ENCODE measurements around the gene P2RX6.
A peak's percentile ranks its signal among the peaks of the same experiment; 100 is the strongest.
"Not testable (repeated sequence)": the region's sequence is repeated elsewhere in the genome, so short reads cannot be mapped to it uniquely, and the experiment has no call there.

The P2RX6 gene

GRCh38 chr22:20970939-20971657 lies 43.9 kb upstream of the P2RX6 start:
- peaks cover 32% of the 10 kb centered on the region for H3K4me1 Mint-ChIP-seq
- no peak overlapping the region for H3K4me3 Mint-ChIP-seq
- H3K27me3 Mint-ChIP-seq (ENCODE audit: low read depth, poor library complexity): peaks cover 30% of the 10 kb centered on the region
- H3K36me3 Mint-ChIP-seq (ENCODE audit: low read depth): no peaks in the 10 kb centered on the region
- no peak overlapping the region for H3K27ac Mint-ChIP-seq
- no peaks in the 10 kb centered on the region for H3K9me3 Mint-ChIP-seq
- TF ChIP-seq CTCF (IDR thresholded peaks at IDR 0.05): no peak
- DNase-seq: peak; percentile 53

DNA sequence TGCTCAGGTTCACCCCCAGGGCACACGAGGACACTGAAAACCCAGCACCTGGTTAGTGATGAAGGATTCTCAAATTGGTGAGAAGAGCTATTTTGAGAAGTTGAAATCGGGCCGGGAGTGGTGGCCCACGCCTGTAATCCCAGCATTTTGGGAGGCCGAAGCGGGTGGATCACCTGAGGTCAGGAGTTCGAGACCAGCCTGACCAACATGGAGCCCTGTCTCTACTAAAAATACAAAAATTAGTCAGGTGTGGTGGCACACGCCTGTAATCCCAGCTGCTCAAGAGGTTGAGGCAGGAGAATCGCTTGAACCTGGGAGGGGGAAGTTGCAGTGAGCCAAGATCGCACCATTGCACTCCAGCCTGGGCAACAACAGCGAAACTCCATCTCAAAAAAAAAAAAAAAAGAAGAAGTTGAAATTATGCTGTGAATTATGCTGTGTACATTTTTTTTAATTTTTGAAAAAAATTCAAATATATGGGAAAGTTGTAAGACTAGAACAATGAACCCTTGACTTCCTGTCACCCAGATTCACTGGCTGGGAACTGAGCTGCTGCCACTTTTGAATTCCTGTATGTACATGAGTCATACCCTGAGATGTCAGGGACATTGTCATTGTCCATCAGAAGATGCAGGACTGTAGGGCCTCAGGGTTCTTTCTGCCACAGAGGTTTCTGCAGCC lies 42.8 kb upstream of the P2RX6 start:
- Mint-ChIP-seq H3K4me1 (peaks cover 32% of the 10 kb centered on the region), H3K27me3 (ENCODE audit: low read depth, poor library complexity) (peaks cover 31% of the 10 kb centered on the region)
- not testable (repeated sequence) for H3K9me3 Mint-ChIP-seq; H3K27ac Mint-ChIP-seq; H3K4me3 Mint-ChIP-seq; DNase-seq; H3K36me3 Mint-ChIP-seq (ENCODE audit: low read depth)

DNA sequence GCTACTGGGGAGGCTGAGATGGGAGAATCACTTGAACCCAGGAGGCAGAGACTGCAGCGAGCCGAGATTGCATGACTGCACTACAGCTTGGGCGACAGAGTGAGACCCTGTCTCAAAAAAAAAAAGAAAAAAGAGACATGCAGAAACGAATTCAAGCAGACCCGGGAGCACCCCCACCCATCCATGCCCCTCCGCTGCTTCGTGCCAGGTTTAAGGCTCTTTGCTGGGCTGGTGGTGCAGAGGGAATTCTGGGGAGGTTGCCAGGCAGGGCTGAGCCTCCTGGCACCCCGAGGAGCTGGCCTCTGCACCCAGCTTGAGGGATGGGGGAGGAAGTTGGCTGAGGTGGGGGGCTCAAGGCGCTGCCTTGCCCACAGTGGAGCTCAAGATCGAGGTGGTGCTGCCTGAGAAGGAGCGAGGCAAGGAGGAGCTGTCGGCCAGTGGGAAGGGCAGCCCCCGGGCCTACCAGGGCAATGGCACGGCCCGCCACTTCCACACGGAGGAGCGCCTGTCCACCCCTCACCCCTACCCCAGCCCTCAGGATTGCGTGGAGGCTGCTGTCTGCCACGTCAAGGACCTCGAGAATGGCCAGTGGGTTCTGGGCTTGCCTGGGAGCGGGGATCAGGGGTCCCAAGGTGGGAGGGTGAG lies 41.9 kb upstream of the P2RX6 start:
- Mint-ChIP-seq H3K4me3 (no peak overlapping the region), H3K27ac (no peak overlapping the region), H3K36me3 (ENCODE audit: low read depth) (no peaks in the 10 kb centered on the region), H3K27me3 (ENCODE audit: low read depth, poor library complexity) (peaks cover 32% of the 10 kb centered on the region), H3K4me1 (peaks cover 26% of the 10 kb centered on the region), H3K9me3 (no peaks in the 10 kb centered on the region)
- no peak for TF ChIP-seq CTCF (IDR thresholded peaks at IDR 0.05)
- no peak for DNase-seq

DNA sequence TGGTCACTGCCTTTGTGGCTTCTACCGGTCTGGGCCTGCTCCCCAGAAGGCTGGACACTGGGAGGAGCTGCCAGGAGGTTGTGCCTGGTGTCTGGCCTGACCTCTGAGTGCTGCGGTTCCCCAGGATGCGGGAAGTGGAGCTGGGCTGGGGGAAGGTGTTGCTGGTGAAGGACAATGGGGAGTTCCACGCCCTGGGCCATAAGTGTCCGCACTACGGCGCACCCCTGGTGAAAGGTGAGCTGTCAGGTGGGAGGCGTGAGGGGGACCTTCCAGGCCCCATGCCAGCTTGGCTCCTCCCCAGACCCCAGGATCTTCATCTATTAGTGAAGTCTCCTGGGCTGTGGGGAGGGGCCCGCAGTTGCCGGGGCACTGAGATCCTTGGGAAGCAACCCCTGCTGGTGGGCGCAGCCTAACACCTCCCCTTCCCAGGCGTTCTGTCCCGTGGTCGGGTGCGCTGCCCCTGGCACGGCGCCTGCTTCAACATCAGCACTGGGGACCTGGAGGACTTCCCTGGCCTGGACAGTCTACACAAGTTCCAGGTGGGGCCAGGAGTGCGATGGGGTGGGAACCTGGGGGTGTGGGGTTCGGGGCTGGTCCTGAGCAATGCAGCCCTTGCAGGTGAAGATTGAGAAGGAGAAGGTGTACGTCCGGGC lies 41.2 kb upstream of the P2RX6 start:
- Mint-ChIP-seq H3K27ac (no peak overlapping the region), H3K4me3 (no peak overlapping the region), H3K36me3 (ENCODE audit: low read depth) (no peaks in the 10 kb centered on the region), H3K4me1 (peaks cover 21% of the 10 kb centered on the region), H3K9me3 (peaks cover 5% of the 10 kb centered on the region), H3K27me3 (ENCODE audit: low read depth, poor library complexity) (peaks cover 38% of the 10 kb centered on the region)
- no peak for TF ChIP-seq CTCF (IDR thresholded peaks at IDR 0.05)
- no peak for DNase-seq

DNA sequence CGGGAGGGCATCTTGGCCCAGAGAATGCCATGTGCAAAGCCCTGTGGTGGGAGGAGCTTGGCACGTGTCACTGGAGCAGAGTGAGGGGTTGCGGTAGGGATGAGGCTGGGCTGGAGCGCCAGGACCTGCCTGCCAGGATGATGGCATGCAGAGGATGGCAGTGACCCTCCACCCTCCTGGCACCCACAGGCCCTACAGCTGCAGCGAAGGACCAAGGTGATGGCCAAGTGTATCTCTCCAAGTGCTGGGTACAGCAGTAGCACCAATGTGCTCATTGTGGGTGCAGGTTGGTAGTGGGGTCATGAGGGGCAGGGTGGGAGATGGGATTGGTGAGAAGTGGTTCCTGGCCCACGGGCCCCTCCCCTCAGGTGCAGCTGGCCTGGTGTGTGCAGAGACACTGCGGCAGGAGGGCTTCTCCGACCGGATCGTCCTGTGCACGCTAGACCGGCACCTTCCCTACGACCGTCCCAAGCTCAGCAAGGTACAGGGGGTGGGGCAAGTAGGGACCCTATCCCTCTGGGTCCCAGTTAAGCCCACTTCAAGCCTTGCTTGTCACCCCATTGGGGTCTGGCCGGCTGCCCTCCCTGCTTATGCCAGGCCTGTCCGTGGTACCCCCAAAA lies 40.5 kb upstream of the P2RX6 start:
- TF ChIP-seq CTCF (IDR thresholded peaks at IDR 0.05): no peak
- peaks cover 9% of the 10 kb centered on the region for H3K9me3 Mint-ChIP-seq
- H3K27ac Mint-ChIP-seq: no peak overlapping the region
- no peak overlapping the region for H3K4me3 Mint-ChIP-seq
- H3K36me3 Mint-ChIP-seq (ENCODE audit: low read depth): no peaks in the 10 kb centered on the region
- no peak for DNase-seq
- H3K4me1 Mint-ChIP-seq: peaks cover 28% of the 10 kb centered on the region
- peaks cover 39% of the 10 kb centered on the region for H3K27me3 Mint-ChIP-seq (ENCODE audit: low read depth, poor library complexity)

All from nephron progenitor cell (in vitro differentiated cells).